Hepatocyte (in vitro differentiated cells): ENCODE data around the gene NPAS2. TPM values are rescaled to one million over a fixed set of nuclear protein-coding genes. Genes with fewer than 3 reads are reported as not detected.

Source experiments
- DNase-seq: peaks from one replicate; pipeline ENCODE4 v3.0.0-alpha.2; 2016; ENCODE audit warnings: low spot score
- H2AFZ ChIP-seq: fragments of 200-600 bp; sonication (generic); 2 replicates; pipeline ENCODE4 v1.6.0; 2016; ENCODE audit warnings: antibody characterized with exemption, mild to moderate bottlenecking
- H3K27ac ChIP-seq: fragments of 200-600 bp; sonication (generic); 2 replicates; pipeline ENCODE4 v1.5.1; 2016; ENCODE audit warnings: mild to moderate bottlenecking
- H3K27me3 ChIP-seq: fragments of 200-600 bp; sonication (generic); 2 replicates; pipeline ENCODE4 v1.6.1; 2016
- H3K36me3 ChIP-seq: fragments of 200-600 bp; sonication (generic); replicated peaks from 2 replicates; pipeline ENCODE4 v1.5.1; 2016; ENCODE audit warnings: low read depth; ENCODE audit not compliant: insufficient read depth
- H3K4me1 ChIP-seq: fragments of 200-600 bp; sonication (generic); 2 replicates; pipeline ENCODE4 v1.5.1; 2016; ENCODE audit warnings: mild to moderate bottlenecking, moderate library complexity; ENCODE audit not compliant: insufficient read depth
- H3K4me2 ChIP-seq: fragments of 200-600 bp; sonication (generic); 2 replicates; pipeline ENCODE4 v1.6.0; 2016
- H3K4me3 ChIP-seq: fragments of 200-600 bp; sonication (generic); 2 replicates; pipeline ENCODE4 v1.5.1; 2016; ENCODE audit warnings: mild to moderate bottlenecking
- H3K79me2 ChIP-seq: fragments of 200-600 bp; sonication (generic); 2 replicates; pipeline ENCODE4 v1.6.0; 2017; ENCODE audit warnings: mild to moderate bottlenecking
- H3K9me2 ChIP-seq: fragments of 200-600 bp; sonication (generic); replicated peaks from 2 replicates; pipeline ENCODE4 v1.6.0; 2017; ENCODE audit warnings: mild to moderate bottlenecking; ENCODE audit not compliant: insufficient read depth
- H3K9me3 ChIP-seq: fragments of 200-600 bp; sonication (generic); 2 replicates; pipeline ENCODE4 v1.5.1; 2016; ENCODE audit warnings: low read depth, mild to moderate bottlenecking
- H4K20me1 ChIP-seq: fragments of 200-600 bp; sonication (generic); 2 replicates; pipeline ENCODE4 v1.6.0; 2016; ENCODE audit warnings: mild to moderate bottlenecking; ENCODE audit not compliant: insufficient read depth, poor library complexity, severe bottlenecking
- CTCF ChIP-seq: fragments of 200-600 bp; sonication (generic); IDR thresholded peaks from 2 replicates; pipeline ENCODE4 v1.5.1; 2016; ENCODE audit warnings: antibody characterized with exemption, mild to moderate bottlenecking; ENCODE audit not compliant: poor library complexity
- EZH2 ChIP-seq: fragments of 200-600 bp; sonication (generic); IDR thresholded peaks from 2 replicates; pipeline ENCODE4 v1.6.1; 2016; ENCODE audit warnings: antibody characterized with exemption, mild to moderate bottlenecking, borderline replicate concordance
- EZH2phosphoT487 ChIP-seq: fragments of 200-600 bp; sonication (generic); IDR thresholded peaks from one replicate; pipeline ENCODE4 v1.6.1; 2018; ENCODE audit warnings: antibody characterized with exemption, mild to moderate bottlenecking, low read depth, moderate library complexity; ENCODE audit not compliant: unreplicated experiment, severe bottlenecking
- WGBS: methylation state at CpG from one replicate; pipeline ENCODE4 v1.1.6; 2016; ENCODE audit warnings: low lambda C conversion rate; ENCODE audit errors: missing lambda C conversion rate; 5-methylcytosine and 5-hydroxymethylcytosine counted together
- polyA plus RNA-seq: library from polyadenylated mRNA; unstranded; fragments of >200 nt; fragmentation: Nextera tagmentation; extraction: Ambion mirVana; gene quantifications from 2 replicates; pipeline ENCODE4 v1.2.1, GENCODE V29; 2016
- total RNA-seq: library from RNA; depleted of rRNA; stranded (reverse); fragments of >200 nt; gene quantifications from 2 replicates; pipeline ENCODE4 v1.2.3, GENCODE V29; 2014

NPAS2 gene
- total and polyA plus RNA-seq, 2 experiments from 2014 or later = 7.7 to 16.8 TPM

- no peak for DNase-seq
- whole genome bisulfite sequencing = 88% methylated on average over 5 of the region's 5 CpGs
These were observed 9.3 kb upstream of the NPAS2 start for GRCh38 chr2:100810603-100811145.

GRCh38 chr2:100812116-100812515 lies 7.8 kb upstream of the NPAS2 start:
- Histone ChIP-seq H3K4me2 (no peak overlapping the region), H3K4me1 (peaks cover 7% of the 10 kb centered on the region), H3K36me3 (no peaks in the 10 kb centered on the region), H3K4me3 (no peak overlapping the region), H3K9me2 (no peaks in the 10 kb centered on the region), H2AFZ (no peak overlapping the region), H3K27ac (no peak overlapping the region), H3K27me3 (peaks cover 2% of the 10 kb centered on the region), H3K9me3 (no peaks in the 10 kb centered on the region), H4K20me1 (no peaks in the 10 kb centered on the region), H3K79me2 (no peaks in the 10 kb centered on the region)
- no peak for DNase-seq
- TF ChIP-seq EZH2 = no peak
- TF ChIP-seq CTCF = no peak
- no peak for TF ChIP-seq EZH2phosphoT487
- WGBS = 79% methylated on average over 4 of the region's 4 CpGs

More at GRCh38 chr2:100810603-100811145, 9.3 kb upstream of the NPAS2 start:
- H2AFZ ChIP-seq = no peak overlapping the region
- no peak overlapping the region for H3K27ac ChIP-seq
- no peaks in the 10 kb centered on the region for H3K36me3 ChIP-seq
- H4K20me1 ChIP-seq = no peaks in the 10 kb centered on the region
- no peak overlapping the region for H3K4me3 ChIP-seq
- H3K9me3 ChIP-seq = no peaks in the 10 kb centered on the region
- H3K79me2 ChIP-seq = no peaks in the 10 kb centered on the region
- H3K9me2 ChIP-seq = no peaks in the 10 kb centered on the region
- TF ChIP-seq EZH2phosphoT487 (no peak), EZH2 (no peak), CTCF (no peak)
- no peak overlapping the region for H3K4me2 ChIP-seq
- H3K27me3 ChIP-seq = peaks cover 2% of the 10 kb centered on the region
- peaks cover 7% of the 10 kb centered on the region for H3K4me1 ChIP-seq

GRCh38 chr2:100812573-100812972 lies 7.4 kb upstream of the NPAS2 start:
- no peaks in the 10 kb centered on the region for H3K9me2 ChIP-seq
- no peaks in the 10 kb centered on the region for H3K79me2 ChIP-seq
- no peak for DNase-seq
- no peak overlapping the region for H2AFZ ChIP-seq
- no peak overlapping the region for H3K4me3 ChIP-seq
- H3K4me1 ChIP-seq = peaks cover 7% of the 10 kb centered on the region
- no peak overlapping the region for H3K27ac ChIP-seq
- H3K27me3 ChIP-seq = peaks cover 2% of the 10 kb centered on the region
- WGBS = 93% methylated on average over 4 of the region's 4 CpGs
- H3K4me2 ChIP-seq = no peak overlapping the region
- no peak for TF ChIP-seq EZH2phosphoT487
- TF ChIP-seq EZH2 = no peak
- no peak for TF ChIP-seq CTCF
- H3K36me3 ChIP-seq = no peaks in the 10 kb centered on the region
- H3K9me3 ChIP-seq = no peaks in the 10 kb centered on the region
- no peaks in the 10 kb centered on the region for H4K20me1 ChIP-seq
